Naive thymus-derived CD4-positive, alpha-beta T cell (primary cell): ENCODE measurements around the gene MPRIP. TPM values are rescaled to one million over a fixed set of nuclear protein-coding genes. Genes with fewer than 3 reads are reported as not detected.

Experiments used
- ATAC-seq: fragments of 150-1000 bp; cut with Tn5 transposase; 2 replicates; pipeline ENCODE4 v1.10.0; 2021; ENCODE audit warnings: mild to moderate bottlenecking, moderate library complexity
- CTCF ChIA-PET: fragments of 350-600 bp; sonication (Branson Sonifier 250); formaldehyde crosslinking; loops from one replicate; lab custom pipeline; 2021; ENCODE audit warnings: antibody characterized with exemption; lab: Charles Lee
- POLR2A ChIA-PET: fragments of 350-600 bp; sonication (Branson Sonifier 250); formaldehyde crosslinking; loops from one replicate; lab custom pipeline; 2021; ENCODE audit warnings: antibody characterized with exemption, inconsistent platforms; lab: Charles Lee
- DNase-seq, 9 donors: peaks; one replicate each; pipeline versions ENCODE4 v3.0.0 to v3.0.0-alpha.2; 2020 to 2022; ENCODE audit warnings: mixed read lengths in 1 of 9
- H3K27ac ChIP-seq: one replicate; pipeline ENCODE4 v1.7.0; 2013; ENCODE audit warnings: mild to moderate bottlenecking, low read depth, low read length, moderate library complexity
- H3K27me3 ChIP-seq, 2 donors: one replicate each; pipeline ENCODE4 v1.7.0; 2013; ENCODE audit warnings: low read length in 2 of 2, mild to moderate bottlenecking in 2 of 2, moderate library complexity in 2 of 2; ENCODE audit not compliant: control insufficient read depth in 2 of 2, insufficient read depth in 2 of 2
- H3K36me3 ChIP-seq, 3 experiments: 1 replicate in 2 of 3; 2 replicates in 1 of 3; pipeline ENCODE4 v1.7.0; 2013; ENCODE audit warnings: low read length in 3 of 3, mild to moderate bottlenecking in 3 of 3, moderate library complexity in 1 of 3; ENCODE audit not compliant: insufficient read depth in 3 of 3, control insufficient read depth in 2 of 3
- H3K4me1 ChIP-seq, 2 donors: one replicate each; pipeline ENCODE4 v1.7.0; 2013; ENCODE audit warnings: low read length in 2 of 2, mild to moderate bottlenecking in 2 of 2, moderate library complexity in 1 of 2; ENCODE audit not compliant: control insufficient read depth in 2 of 2, insufficient read depth in 2 of 2
- H3K4me3 ChIP-seq: 2 replicates; pipeline ENCODE4 v1.7.0; 2013; ENCODE audit warnings: mild to moderate bottlenecking, low read length
- H3K9me3 ChIP-seq, 3 experiments: 1 replicate in 2 of 3; 2 replicates in 1 of 3; pipeline ENCODE4 v1.7.0; 2013; ENCODE audit warnings: low read length in 3 of 3; ENCODE audit not compliant: control insufficient read depth in 2 of 3
- H3K27ac Mint-ChIP-seq, 9 donors: one replicate each; pipeline ENCODE4 v1.8.0; 2020 to 2022; ENCODE audit warnings: mixed read lengths in 9 of 9, mild to moderate bottlenecking in 8 of 9, moderate library complexity in 5 of 9, inconsistent platforms in 2 of 9
- H3K27me3 Mint-ChIP-seq, 5 donors: one replicate each; pipeline ENCODE4 v1.8.0; 2021 to 2022; ENCODE audit warnings: mixed read lengths in 5 of 5, mild to moderate bottlenecking in 1 of 5
- H3K36me3 Mint-ChIP-seq, 5 donors: one replicate each; pipeline ENCODE4 v1.8.0; 2020 to 2022; ENCODE audit warnings: mixed read lengths in 5 of 5, mild to moderate bottlenecking in 3 of 5, inconsistent platforms in 1 of 5
- H3K4me1 Mint-ChIP-seq, 7 donors: one replicate each; pipeline ENCODE4 v1.8.0; 2020 to 2022; ENCODE audit warnings: mixed read lengths in 7 of 7, mild to moderate bottlenecking in 3 of 7, inconsistent platforms in 1 of 7
- H3K4me3 Mint-ChIP-seq, 10 donors: one replicate each; pipeline ENCODE4 v1.8.0; 2020 to 2022; ENCODE audit warnings: mild to moderate bottlenecking in 10 of 10, mixed read lengths in 10 of 10, moderate library complexity in 6 of 10, inconsistent platforms in 2 of 10
- H3K9me3 Mint-ChIP-seq, 11 donors: one replicate each; pipeline ENCODE4 v1.8.0; 2020 to 2022; ENCODE audit warnings: mixed read lengths in 11 of 11, mild to moderate bottlenecking in 4 of 11, inconsistent platforms in 1 of 11, moderate library complexity in 1 of 11
- intact Hi-C, 2 donors: fragments of 100-400 bp; cut with micrococcal nuclease; formaldehyde crosslinking; loops; one replicate each; pipeline ENCODE4 v1.15.1; 2023
- polyA plus RNA-seq, 2 donors: library from polyadenylated mRNA; unstranded; fragments of 300-500 nt; fragmentation: Illumina TruSeq; gene quantifications; one replicate each; pipeline ENCODE4 v1.2.3, GENCODE V29; 2021
- total RNA-seq, 6 experiments: library from RNA in 5 of 6; stranded (reverse) in 5 of 6; gene quantifications; 1 replicate in 5 of 6; 2 replicates in 1 of 6; pipeline ENCODE4 v1.2.3 and lab custom pipeline; 2021 to 2026

MPRIP gene
- total and polyA plus RNA-seq, 7 experiments from 2014 or later: 18.6 to 259 (median 196) TPM

- Histone ChIP-seq H3K36me3 (peaks cover 6 to 91% (median 27%) of the 10 kb centered on the region in 3 experiments), H3K9me3 (no peaks in the 10 kb centered on the region), H3K27me3 (no peaks in the 10 kb centered on the region), H3K4me3 (no peak overlapping the region), H3K27ac (no peak overlapping the region), H3K4me1 (no peaks in the 10 kb centered on the region)
- H3K4me3 Mint-ChIP-seq: no peak overlapping the region
- ATAC-seq (no peak), DNase-seq (no peak)
- no peaks in the 10 kb centered on the region for H3K27me3 Mint-ChIP-seq
- H3K9me3 Mint-ChIP-seq: no peaks in the 10 kb centered on the region
- CTCF ChIA-PET: no interaction called here
- H3K4me1 Mint-ChIP-seq: peaks cover 0 to 17% (median 8%) of the 10 kb centered on the region in 7 donors
- H3K27ac Mint-ChIP-seq: no peak overlapping the region
- POLR2A ChIA-PET: no interaction called here
- intact Hi-C loops: no loop called here
- peaks cover 7 to 55% (median 17%) of the 10 kb centered on the region in 5 donors for H3K36me3 Mint-ChIP-seq
These were observed 186.4 kb downstream of the MPRIP start for GRCh38 chr17:17228521-17229279.

GRCh38 chr17:17229416-17230384 is 187.4 kb downstream of the MPRIP start:
- intact Hi-C loops: no loop called here
- Mint-ChIP-seq H3K36me3 (peaks cover 6 to 50% (median 16%) of the 10 kb centered on the region in 5 donors), H3K4me1 (peaks cover 0 to 16% (median 8%) of the 10 kb centered on the region in 7 donors), H3K9me3 (no peaks in the 10 kb centered on the region), H3K27me3 (no peaks in the 10 kb centered on the region), H3K4me3 (no peak overlapping the region), H3K27ac (peak overlapping the region in 2 of 9 donors; percentile 40 to 70)
- DNase-seq: no peak
- Histone ChIP-seq H3K27me3 (no peaks in the 10 kb centered on the region), H3K36me3 (peaks cover 5 to 81% (median 22%) of the 10 kb centered on the region in 3 experiments), H3K4me3 (no peak overlapping the region), H3K9me3 (no peaks in the 10 kb centered on the region), H3K4me1 (no peaks in the 10 kb centered on the region), H3K27ac (no peak overlapping the region)
- ATAC-seq: no peak
- ChIA-PET POLR2A (no interaction called here), CTCF (no interaction called here)

GRCh38 chr17:17231621-17232302 is 189.5 kb downstream of the MPRIP start:
- H3K27me3 Mint-ChIP-seq: no peaks in the 10 kb centered on the region
- no peaks in the 10 kb centered on the region for H3K27me3 ChIP-seq
- H3K36me3 Mint-ChIP-seq: peaks cover 0 to 35% (median 12%) of the 10 kb centered on the region in 5 donors
- DNase-seq (no peak), ATAC-seq (no peak)
- H3K4me3 ChIP-seq: no peak overlapping the region
- peaks cover 0 to 63% (median 13%) of the 10 kb centered on the region in 3 experiments for H3K36me3 ChIP-seq
- peaks cover 14 to 31% (median 23%) of the 10 kb centered on the region in 7 donors for H3K4me1 Mint-ChIP-seq
- H3K9me3 Mint-ChIP-seq: peaks cover 0 to 2% (median 0%) of the 10 kb centered on the region in 11 donors
- intact Hi-C loops: no loop called here
- H3K4me1 ChIP-seq: peaks cover 13% of the 10 kb centered on the region in 2 donors
- H3K4me3 Mint-ChIP-seq: peak overlapping the region in 1 of 10 donors; percentile 38
- H3K27ac Mint-ChIP-seq: peak overlapping the region in 1 of 9 donors; percentile 23
- H3K27ac ChIP-seq: no peak overlapping the region
- CTCF ChIA-PET: interaction anchor here (0.6 kb wide), 1 partner anchor 9 kb away, joined by 3 read pairs; no protein-coding TSS in a partner anchor
- H3K9me3 ChIP-seq: no peaks in the 10 kb centered on the region
- POLR2A ChIA-PET: no interaction called here

GRCh38 chr17:17232303-17232621 is 190.0 kb downstream of the MPRIP start:
- no peak for DNase-seq

GRCh38 chr17:17235212-17236174 is 193.2 kb downstream of the MPRIP start:
- Histone ChIP-seq H3K36me3 (peaks cover 0 to 30% (median 6%) of the 10 kb centered on the region in 3 experiments), H3K4me1 (peaks cover 13 to 18% of the 10 kb centered on the region in 2 donors), H3K9me3 (no peaks in the 10 kb centered on the region), H3K4me3 (peak overlapping the region; percentile 92), H3K27ac (peak overlapping the region; percentile 97), H3K27me3 (no peaks in the 10 kb centered on the region)
- ChIA-PET CTCF (interaction anchor here (0.5 kb wide), 2 partner anchors 72 to 356 kb away, joined by 3 read pairs; no protein-coding TSS in a partner anchor), POLR2A (interaction anchor here (0.7 to 2.8 kb wide), 5 partner anchors 25 to 59 kb away, joined by 3 to 8 read pairs (median 3); no protein-coding TSS in a partner anchor)
- Mint-ChIP-seq H3K27ac (peak overlapping the region; percentile 40 to 100 (median 98)), H3K4me3 (peak overlapping the region; percentile 90 to 99 (median 96)), H3K36me3 (peaks cover 0 to 11% (median 4%) of the 10 kb centered on the region in 5 donors), H3K27me3 (peaks cover 0 to 6% (median 0%) of the 10 kb centered on the region in 5 donors), H3K4me1 (peaks cover 16 to 38% (median 31%) of the 10 kb centered on the region in 7 donors), H3K9me3 (peaks cover 0 to 5% (median 0%) of the 10 kb centered on the region in 11 donors)
- intact Hi-C loops: loop anchor here (2.0 to 5.0 kb wide), 2 partner anchors 93 to 233 kb away; no protein-coding TSS in a partner anchor
- ATAC-seq (no peak), DNase-seq (no peak)

More at GRCh38 chr17:17232303-17232621, 190.0 kb downstream of the MPRIP start:
- ATAC-seq: no peak
- Mint-ChIP-seq H3K9me3 (peaks cover 0 to 3% (median 0%) of the 10 kb centered on the region in 11 donors), H3K4me3 (no peak overlapping the region), H3K27ac (peak overlapping the region in 1 of 9 donors; percentile 82), H3K36me3 (peaks cover 0 to 31% (median 12%) of the 10 kb centered on the region in 5 donors), H3K27me3 (peaks cover 0 to 2% (median 0%) of the 10 kb centered on the region in 5 donors), H3K4me1 (peaks cover 16 to 31% (median 24%) of the 10 kb centered on the region in 7 donors)
- intact Hi-C loops: no loop called here
- Histone ChIP-seq H3K4me1 (peaks cover 13% of the 10 kb centered on the region in 2 donors), H3K27ac (no peak overlapping the region), H3K9me3 (no peaks in the 10 kb centered on the region), H3K27me3 (no peaks in the 10 kb centered on the region), H3K4me3 (no peak overlapping the region), H3K36me3 (peaks cover 0 to 62% (median 8%) of the 10 kb centered on the region in 3 experiments)
- ChIA-PET CTCF (no interaction called here), POLR2A (no interaction called here)
